ENCODE results near the gene CHST5.
"Not testable (repeated sequence)": the region's sequence is repeated elsewhere in the genome, so short reads cannot be mapped to it uniquely, and the experiment has no call there.

Gene CHST5

GRCh38 chr16:75555213-75555706, 19.4 kb upstream of the CHST5 start:
- peak; percentile 75 for DNase-seq (ENCODE audit: low spot score)
- in situ Hi-C loops (cut with MboI; ENCODE audit: low pct_unique_long_range_greater_than_20kb, low sequenced_read_pairs, unreplicated experiment), result no loop called here
- no peak for TF ChIP-seq CTCF (IDR thresholded peaks at IDR 0.05; ENCODE audit: extremely low read depth, insufficient read depth, missing control alignments)

GRCh38 chr16:75552951-75553350, 17.0 kb upstream of the CHST5 start:
- in situ Hi-C loops (cut with MboI; ENCODE audit: low pct_unique_long_range_greater_than_20kb, low sequenced_read_pairs, unreplicated experiment), result no loop called here
- DNase-seq (ENCODE audit: low spot score), result no peak
- TF ChIP-seq CTCF (IDR thresholded peaks at IDR 0.05; ENCODE audit: extremely low read depth, insufficient read depth, missing control alignments), result no peak

- TF ChIP-seq CTCF (IDR thresholded peaks at IDR 0.05; ENCODE audit: extremely low read depth, insufficient read depth, missing control alignments), result peak; percentile 60
- DNase-seq (ENCODE audit: low spot score), result peak; percentile 66
- in situ Hi-C loops (cut with MboI; ENCODE audit: low pct_unique_long_range_greater_than_20kb, low sequenced_read_pairs, unreplicated experiment), result no loop called here
Measured at GRCh38 chr16:75550211-75550662, 14.3 kb upstream of the CHST5 start.

- DNase-seq (ENCODE audit: low spot score); in situ Hi-C loops (cut with MboI; ENCODE audit: low pct_unique_long_range_greater_than_20kb, low sequenced_read_pairs, unreplicated experiment): not testable (repeated sequence)
Measured at GRCh38 chr16:75548456-75548855, 12.5 kb upstream of the CHST5 start.

- no peak for TF ChIP-seq CTCF (IDR thresholded peaks at IDR 0.05; ENCODE audit: extremely low read depth, insufficient read depth, missing control alignments)
- in situ Hi-C loops (cut with MboI; ENCODE audit: low pct_unique_long_range_greater_than_20kb, low sequenced_read_pairs, unreplicated experiment), result no loop called here
- DNase-seq (ENCODE audit: low spot score), result no peak
Measured at GRCh38 chr16:75546293-75546692, 10.4 kb upstream of the CHST5 start.

- DNase-seq (ENCODE audit: low spot score); in situ Hi-C loops (cut with MboI; ENCODE audit: low pct_unique_long_range_greater_than_20kb, low sequenced_read_pairs, unreplicated experiment): not testable (repeated sequence)
Measured at GRCh38 chr16:75545879-75546278, 10.0 kb upstream of the CHST5 start.

GRCh38 chr16:75542462-75542861, 6.6 kb upstream of the CHST5 start:
- in situ Hi-C loops (cut with MboI; ENCODE audit: low pct_unique_long_range_greater_than_20kb, low sequenced_read_pairs, unreplicated experiment); DNase-seq (ENCODE audit: low spot score): not testable (repeated sequence)

GRCh38 chr16:75541236-75541635, 5.3 kb upstream of the CHST5 start:
- in situ Hi-C loops (cut with MboI; ENCODE audit: low pct_unique_long_range_greater_than_20kb, low sequenced_read_pairs, unreplicated experiment), result no loop called here
- TF ChIP-seq CTCF (IDR thresholded peaks at IDR 0.05; ENCODE audit: extremely low read depth, insufficient read depth, missing control alignments), result no peak
- DNase-seq (ENCODE audit: low spot score), result no peak

- in situ Hi-C loops (cut with MboI; ENCODE audit: low pct_unique_long_range_greater_than_20kb, low sequenced_read_pairs, unreplicated experiment), result not testable (repeated sequence)
Measured at GRCh38 chr16:75538882-75539565, 3.1 kb upstream of the CHST5 start.

More at GRCh38 chr16:75538882-75539565, 3.1 kb upstream of the CHST5 start:
- DNase-seq (ENCODE audit: low spot score), result not testable (repeated sequence)

Data from GM13977 (cell line).